Cardiac fibroblast (primary cell): Measurements from ENCODE around the gene TLCD3B.

ENCODE experiments used
- DNase-seq, 2 donors: peaks; one replicate each; pipeline versions ENCODE4 v3.0.0 to v3.0.0-alpha.2; 2010; ENCODE audit warnings: low read depth in 2 of 2
- H3K4me3 ChIP-seq, 2 donors: replicated peaks in 1 of 2; 1 replicate in 1 of 2; 2 replicates in 1 of 2; pipeline ENCODE4 v1.5.1; 2011; ENCODE audit warnings: low read depth in 2 of 2, low read length in 2 of 2, mild to moderate bottlenecking in 2 of 2, moderate library complexity in 1 of 2
- CTCF ChIP-seq: IDR thresholded peaks from one replicate; pipeline ENCODE4 v1.5.1; 2011; ENCODE audit warnings: low read depth, mild to moderate bottlenecking, low read length, inconsistent platforms

Gene TLCD3B

GRCh38 chr16:30070490-30070889, 39.4 kb upstream of the TLCD3B start:
- no peak for DNase-seq
- peak overlapping the region in 1 of 2 donors; percentile 41 for H3K4me3 ChIP-seq
- no peak for TF ChIP-seq CTCF

GRCh38 chr16:30069611-30070462, 38.8 kb upstream of the TLCD3B start:
- H3K4me3 ChIP-seq = peak overlapping the region; percentile 25 to 41
- no peak for TF ChIP-seq CTCF
- DNase-seq = peak; percentile 25 to 44

- peak overlapping the region in 1 of 2 donors; percentile 41 for H3K4me3 ChIP-seq
- peak; percentile 43 for DNase-seq
- peak; percentile 65 for TF ChIP-seq CTCF
Observed at GRCh38 chr16:30068750-30069610, 37.9 kb upstream of the TLCD3B start.

GRCh38 chr16:30068333-30068732, 37.3 kb upstream of the TLCD3B start:
- peak overlapping the region; percentile 11 to 35 for H3K4me3 ChIP-seq
- no peak for DNase-seq
- no peak for TF ChIP-seq CTCF

- H3K4me3 ChIP-seq = peak overlapping the region; percentile 98 to 100
- DNase-seq = no peak
- TF ChIP-seq CTCF = no peak
Observed at GRCh38 chr16:30067584-30067916, 36.5 kb upstream of the TLCD3B start.

GRCh38 chr16:30066761-30067583, 35.9 kb upstream of the TLCD3B start:
- peak overlapping the region; percentile 98 to 100 for H3K4me3 ChIP-seq
- TF ChIP-seq CTCF = no peak
- DNase-seq = no peak
